Memory B cell (primary cell): ENCODE results near the gene ADH5.
"Not testable (repeated sequence)": the region's sequence is repeated elsewhere in the genome, so short reads cannot be mapped to it uniquely, and the experiment has no call there.

Source experiments
- ATAC-seq: fragments of 150-1000 bp; cut with Tn5 transposase; 2 replicates; pipeline ENCODE4 v1.10.0; 2021; ENCODE audit warnings: low read depth, mild to moderate bottlenecking, moderate library complexity
- DNase-seq, 2 donors: peaks; one replicate each; pipeline ENCODE4 v3.0.0; 2022; ENCODE audit warnings: low spot score in 2 of 2
- H3K27ac Mint-ChIP-seq: one replicate; pipeline ENCODE4 v1.8.0; 2022; ENCODE audit warnings: mild to moderate bottlenecking, moderate library complexity, mixed read lengths
- H3K27me3 Mint-ChIP-seq: one replicate; pipeline ENCODE4 v1.8.0; 2022; ENCODE audit warnings: mixed read lengths
- H3K36me3 Mint-ChIP-seq: one replicate; pipeline ENCODE4 v1.8.0; 2022; ENCODE audit warnings: mild to moderate bottlenecking, mixed read lengths
- H3K4me1 Mint-ChIP-seq: one replicate; pipeline ENCODE4 v1.8.0; 2022; ENCODE audit warnings: mixed read lengths
- H3K4me3 Mint-ChIP-seq: one replicate; pipeline ENCODE4 v1.8.0; 2022; ENCODE audit warnings: mild to moderate bottlenecking, moderate library complexity, mixed read lengths
- H3K9me3 Mint-ChIP-seq: one replicate; pipeline ENCODE4 v1.8.0; 2022; ENCODE audit warnings: mixed read lengths

The ADH5 gene

GRCh38 chr4:99077177-99077576, 11.4 kb downstream of the ADH5 start:
- ATAC-seq (no peak), DNase-seq (no peak)
- no peak overlapping the region for H3K27ac Mint-ChIP-seq
- H3K36me3 Mint-ChIP-seq, result peaks cover 38% of the 10 kb centered on the region
- H3K27me3 Mint-ChIP-seq, result no peaks in the 10 kb centered on the region
- no peaks in the 10 kb centered on the region for H3K9me3 Mint-ChIP-seq
- H3K4me1 Mint-ChIP-seq, result peaks cover 2% of the 10 kb centered on the region
- no peak overlapping the region for H3K4me3 Mint-ChIP-seq

GRCh38 chr4:99076292-99076976, 12.2 kb downstream of the ADH5 start:
- ATAC-seq (no peak), DNase-seq (no peak)
- Mint-ChIP-seq H3K27ac (no peak overlapping the region), H3K36me3 (peaks cover 37% of the 10 kb centered on the region), H3K4me3 (no peak overlapping the region), H3K27me3 (no peaks in the 10 kb centered on the region), H3K9me3 (no peaks in the 10 kb centered on the region), H3K4me1 (peaks cover 2% of the 10 kb centered on the region)

- H3K36me3 Mint-ChIP-seq, result peaks cover 34% of the 10 kb centered on the region
- no peaks in the 10 kb centered on the region for H3K27me3 Mint-ChIP-seq
- H3K4me3 Mint-ChIP-seq, result no peak overlapping the region
- no peaks in the 10 kb centered on the region for H3K4me1 Mint-ChIP-seq
- DNase-seq (no peak), ATAC-seq (no peak)
- no peaks in the 10 kb centered on the region for H3K9me3 Mint-ChIP-seq
- H3K27ac Mint-ChIP-seq, result no peak overlapping the region
Measured at GRCh38 chr4:99074816-99075215, 13.8 kb downstream of the ADH5 start.

- no peaks in the 10 kb centered on the region for H3K27me3 Mint-ChIP-seq
- no peaks in the 10 kb centered on the region for H3K4me1 Mint-ChIP-seq
- H3K9me3 Mint-ChIP-seq, result no peaks in the 10 kb centered on the region
- DNase-seq (no peak), ATAC-seq (no peak)
- H3K27ac Mint-ChIP-seq, result no peak overlapping the region
- H3K4me3 Mint-ChIP-seq, result no peak overlapping the region
- H3K36me3 Mint-ChIP-seq, result peaks cover 27% of the 10 kb centered on the region
Measured at GRCh38 chr4:99071159-99071558, 17.4 kb downstream of the ADH5 start.

GRCh38 chr4:99067617-99068016, 21.0 kb downstream of the ADH5 start:
- Mint-ChIP-seq H3K9me3 (peaks cover 1% of the 10 kb centered on the region), H3K27ac (peak overlapping the region; percentile 24), H3K4me1 (no peaks in the 10 kb centered on the region), H3K4me3 (no peak overlapping the region), H3K27me3 (no peaks in the 10 kb centered on the region), H3K36me3 (peaks cover 23% of the 10 kb centered on the region)
- no peak for ATAC-seq
- DNase-seq, result no peak

- not testable (repeated sequence) for H3K27me3 Mint-ChIP-seq, ATAC-seq, H3K4me3 Mint-ChIP-seq, H3K4me1 Mint-ChIP-seq, DNase-seq, H3K9me3 Mint-ChIP-seq, H3K27ac Mint-ChIP-seq
- peaks cover 19% of the 10 kb centered on the region for H3K36me3 Mint-ChIP-seq
Measured at GRCh38 chr4:99065521-99065920, 23.1 kb downstream of the ADH5 start.

GRCh38 chr4:99062120-99062519, 26.5 kb downstream of the ADH5 start:
- H3K9me3 Mint-ChIP-seq, result peaks cover 1% of the 10 kb centered on the region
- DNase-seq (no peak), ATAC-seq (no peak)
- H3K4me3 Mint-ChIP-seq, result no peak overlapping the region
- no peaks in the 10 kb centered on the region for H3K27me3 Mint-ChIP-seq
- H3K4me1 Mint-ChIP-seq, result peaks cover 4% of the 10 kb centered on the region
- H3K36me3 Mint-ChIP-seq, result peaks cover 25% of the 10 kb centered on the region
- peak overlapping the region; percentile 62 for H3K27ac Mint-ChIP-seq

- Mint-ChIP-seq H3K9me3 (peaks cover 1% of the 10 kb centered on the region), H3K4me3 (no peak overlapping the region), H3K36me3 (peaks cover 23% of the 10 kb centered on the region), H3K27me3 (no peaks in the 10 kb centered on the region), H3K4me1 (peaks cover 5% of the 10 kb centered on the region), H3K27ac (peak overlapping the region; percentile 62)
- ATAC-seq (no peak), DNase-seq (no peak)
Measured at GRCh38 chr4:99061048-99061700, 27.4 kb downstream of the ADH5 start.

GRCh38 chr4:99059550-99059949, 29.0 kb downstream of the ADH5 start:
- Mint-ChIP-seq H3K27ac (peak overlapping the region; percentile 14), H3K9me3 (no peaks in the 10 kb centered on the region), H3K27me3 (no peaks in the 10 kb centered on the region), H3K36me3 (peaks cover 21% of the 10 kb centered on the region), H3K4me3 (no peak overlapping the region), H3K4me1 (peaks cover 8% of the 10 kb centered on the region)
- DNase-seq, result no peak
- no peak for ATAC-seq

- DNase-seq (no peak), ATAC-seq (no peak)
- Mint-ChIP-seq H3K4me3 (no peak overlapping the region), H3K27ac (no peak overlapping the region), H3K9me3 (no peaks in the 10 kb centered on the region), H3K4me1 (peaks cover 11% of the 10 kb centered on the region), H3K27me3 (no peaks in the 10 kb centered on the region), H3K36me3 (peaks cover 21% of the 10 kb centered on the region)
Measured at GRCh38 chr4:99058228-99058627, 30.4 kb downstream of the ADH5 start.

GRCh38 chr4:99054428-99054994, 34.1 kb downstream of the ADH5 start:
- peaks cover 23% of the 10 kb centered on the region for H3K36me3 Mint-ChIP-seq
- H3K4me1 Mint-ChIP-seq, result peaks cover 12% of the 10 kb centered on the region
- no peaks in the 10 kb centered on the region for H3K9me3 Mint-ChIP-seq
- no peaks in the 10 kb centered on the region for H3K27me3 Mint-ChIP-seq
- H3K27ac Mint-ChIP-seq, result peak overlapping the region; percentile 84
- DNase-seq, result no peak
- H3K4me3 Mint-ChIP-seq, result no peak overlapping the region
- no peak for ATAC-seq

GRCh38 chr4:99052902-99053301, 35.7 kb downstream of the ADH5 start:
- Mint-ChIP-seq H3K27ac (no peak overlapping the region), H3K9me3 (no peaks in the 10 kb centered on the region), H3K4me3 (no peak overlapping the region), H3K4me1 (peaks cover 12% of the 10 kb centered on the region), H3K36me3 (peaks cover 29% of the 10 kb centered on the region), H3K27me3 (no peaks in the 10 kb centered on the region)
- DNase-seq (no peak), ATAC-seq (no peak)

GRCh38 chr4:99047710-99048109, 40.9 kb downstream of the ADH5 start:
- no peaks in the 10 kb centered on the region for H3K27me3 Mint-ChIP-seq
- H3K4me1 Mint-ChIP-seq, result peaks cover 10% of the 10 kb centered on the region
- DNase-seq (no peak), ATAC-seq (no peak)
- H3K36me3 Mint-ChIP-seq, result peaks cover 37% of the 10 kb centered on the region
- H3K9me3 Mint-ChIP-seq, result no peaks in the 10 kb centered on the region
- H3K27ac Mint-ChIP-seq, result peak overlapping the region; percentile 32
- H3K4me3 Mint-ChIP-seq, result no peak overlapping the region

- no peak overlapping the region for H3K4me3 Mint-ChIP-seq
- DNase-seq (no peak), ATAC-seq (no peak)
- H3K9me3 Mint-ChIP-seq, result no peaks in the 10 kb centered on the region
- H3K27me3 Mint-ChIP-seq, result no peaks in the 10 kb centered on the region
- H3K4me1 Mint-ChIP-seq, result peaks cover 8% of the 10 kb centered on the region
- no peak overlapping the region for H3K27ac Mint-ChIP-seq
- peaks cover 22% of the 10 kb centered on the region for H3K36me3 Mint-ChIP-seq
Measured at GRCh38 chr4:99043346-99043745, 45.2 kb downstream of the ADH5 start.
